Measurements from ENCODE around the gene CACNG7. TPM values are rescaled to one million over a fixed set of nuclear protein-coding genes. Genes with fewer than 3 reads are reported as not detected.

Gene CACNG7
- total RNA-seq, 1 experiment from 2014 or later: not detected

DNA sequence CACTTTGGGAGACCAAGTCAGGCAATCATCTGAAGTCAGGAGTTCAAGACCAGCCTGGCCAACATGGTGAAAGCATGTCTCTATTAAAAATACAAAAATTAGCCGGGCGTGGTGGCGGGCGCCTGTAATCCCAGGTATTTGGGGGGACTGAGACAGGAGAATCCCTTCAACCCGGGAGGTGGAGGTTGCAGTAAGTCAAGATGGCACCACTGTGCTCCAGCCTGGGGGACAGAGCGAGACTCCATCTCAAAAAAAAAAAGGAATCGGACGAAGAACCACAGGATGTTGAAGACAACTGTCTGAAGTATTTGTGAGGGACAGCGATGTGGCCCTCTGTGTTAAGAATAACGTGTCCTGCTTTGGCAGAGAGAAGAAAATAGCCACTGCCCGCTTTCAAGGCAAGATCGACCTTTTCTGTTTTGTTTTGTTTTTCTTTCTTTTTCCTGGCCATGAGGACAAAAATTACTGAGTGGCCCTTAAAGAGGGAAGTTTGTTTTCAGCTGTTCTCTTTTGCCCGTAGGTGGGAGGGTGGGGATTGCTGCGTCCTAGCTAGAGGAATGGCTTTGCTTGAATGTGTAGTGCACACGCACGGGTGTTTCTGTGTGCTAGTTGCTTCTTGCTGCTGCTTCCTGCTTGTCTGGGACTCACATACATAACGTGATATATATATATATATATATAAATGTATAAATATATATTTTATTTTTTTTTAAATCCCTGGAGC is 33.3 kb upstream of the CACNG7 start:
- Histone ChIP-seq H3K9me3 (ENCODE audit: low read length) (no peaks in the 10 kb centered on the region), H3K36me3 (ENCODE audit: insufficient read depth, low read length) (no peaks in the 10 kb centered on the region), H3K9me2 (replicated peaks; ENCODE audit: insufficient read depth, low read length) (no peaks in the 10 kb centered on the region), H4K20me1 (ENCODE audit: insufficient read depth, low read depth, low read length) (no peaks in the 10 kb centered on the region), H3K27me3 (ENCODE audit: low read length) (no peaks in the 10 kb centered on the region), H3K27ac (ENCODE audit: low read length) (no peak overlapping the region), H3K4me3 (ENCODE audit: low read length) (no peak overlapping the region), H3K9ac (ENCODE audit: low read length) (no peak overlapping the region), H3K79me2 (ENCODE audit: low read length) (no peaks in the 10 kb centered on the region), H3K4me2 (ENCODE audit: low read depth, low read length, poor library complexity, severe bottlenecking) (no peak overlapping the region), H3K4me1 (ENCODE audit: low read length) (no peaks in the 10 kb centered on the region), H2AFZ (ENCODE audit: low read length) (no peak overlapping the region)
- DNase-seq: peak; percentile 26

DNA sequence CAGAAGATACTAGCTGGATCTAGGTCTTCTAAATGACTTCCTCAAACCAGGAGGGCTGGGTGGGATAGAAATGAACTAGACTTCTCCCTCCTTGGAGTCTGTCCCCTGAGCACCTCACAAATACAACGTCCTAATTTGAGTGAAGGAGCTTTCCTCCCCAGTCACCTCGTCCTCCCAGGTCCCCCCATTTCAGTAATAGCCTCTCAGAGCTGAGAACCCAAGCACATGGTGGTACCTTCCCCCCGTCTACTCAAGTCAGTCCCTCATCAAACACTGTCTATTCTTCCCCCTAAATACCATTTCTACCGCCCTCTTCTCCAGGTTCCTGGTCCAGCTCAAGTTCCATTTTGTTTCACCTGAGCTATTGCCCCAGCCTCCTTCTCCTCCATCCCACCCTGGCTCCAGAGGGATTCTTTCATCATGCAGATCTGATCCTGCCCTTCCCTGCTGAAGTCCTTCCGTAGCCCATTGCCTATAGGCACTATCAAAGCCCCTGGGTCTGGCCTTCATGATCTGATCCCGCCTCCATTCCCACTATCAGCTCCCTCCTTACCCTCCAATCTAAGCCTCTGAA is 32.3 kb upstream of the CACNG7 start:
- Histone ChIP-seq H3K4me2 (ENCODE audit: low read depth, low read length, poor library complexity, severe bottlenecking) (no peak overlapping the region), H3K27me3 (ENCODE audit: low read length) (no peaks in the 10 kb centered on the region), H3K36me3 (ENCODE audit: insufficient read depth, low read length) (no peaks in the 10 kb centered on the region), H3K79me2 (ENCODE audit: low read length) (no peaks in the 10 kb centered on the region), H3K27ac (ENCODE audit: low read length) (no peak overlapping the region), H4K20me1 (ENCODE audit: insufficient read depth, low read depth, low read length) (no peaks in the 10 kb centered on the region), H3K9ac (ENCODE audit: low read length) (no peak overlapping the region), H3K9me2 (replicated peaks; ENCODE audit: insufficient read depth, low read length) (no peaks in the 10 kb centered on the region), H2AFZ (ENCODE audit: low read length) (no peak overlapping the region), H3K9me3 (ENCODE audit: low read length) (no peaks in the 10 kb centered on the region), H3K4me1 (ENCODE audit: low read length) (peaks cover 2% of the 10 kb centered on the region; the same call in 1 of the 2 replicates), H3K4me3 (ENCODE audit: low read length) (no peak overlapping the region)
- peak; percentile 28 for DNase-seq

DNA sequence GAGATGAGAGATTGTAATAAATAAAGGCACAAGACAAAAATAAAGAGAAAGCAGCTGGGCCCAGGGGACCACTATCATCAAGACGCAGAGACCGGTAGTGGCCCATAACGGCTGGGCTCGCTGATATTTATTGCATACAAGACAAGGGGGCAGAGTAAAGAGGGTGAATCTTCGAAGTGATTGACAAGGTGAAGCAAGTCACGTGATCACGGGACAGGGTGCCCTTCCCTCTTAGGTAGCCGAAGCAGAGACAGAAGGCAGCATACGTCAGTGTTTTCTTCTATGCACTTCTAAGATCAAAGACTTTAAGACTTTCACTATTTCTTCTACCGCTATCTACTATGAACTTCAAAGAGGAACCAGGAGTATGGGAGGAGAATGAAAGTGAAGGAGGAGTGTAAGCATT is 31.7 kb upstream of the CACNG7 start:
- no peak overlapping the region for H3K9ac ChIP-seq (ENCODE audit: low read length)
- H3K27ac ChIP-seq (ENCODE audit: low read length): no peak overlapping the region
- DNase-seq: peak; percentile 38
- no peak overlapping the region for H3K4me2 ChIP-seq (ENCODE audit: low read depth, low read length, poor library complexity, severe bottlenecking)
- no peaks in the 10 kb centered on the region for H3K36me3 ChIP-seq (ENCODE audit: insufficient read depth, low read length)
- H3K79me2 ChIP-seq (ENCODE audit: low read length): no peaks in the 10 kb centered on the region
- no peak overlapping the region for H2AFZ ChIP-seq (ENCODE audit: low read length)
- H3K4me3 ChIP-seq (ENCODE audit: low read length): no peak overlapping the region
- H3K27me3 ChIP-seq (ENCODE audit: low read length): no peaks in the 10 kb centered on the region
- H4K20me1 ChIP-seq (ENCODE audit: insufficient read depth, low read depth, low read length): no peaks in the 10 kb centered on the region
- H3K9me2 ChIP-seq (replicated peaks; ENCODE audit: insufficient read depth, low read length): no peaks in the 10 kb centered on the region
- H3K9me3 ChIP-seq (ENCODE audit: low read length): no peaks in the 10 kb centered on the region
- H3K4me1 ChIP-seq (ENCODE audit: low read length): peaks cover 5% of the 10 kb centered on the region; the same call in 1 of the 2 replicates

DNA sequence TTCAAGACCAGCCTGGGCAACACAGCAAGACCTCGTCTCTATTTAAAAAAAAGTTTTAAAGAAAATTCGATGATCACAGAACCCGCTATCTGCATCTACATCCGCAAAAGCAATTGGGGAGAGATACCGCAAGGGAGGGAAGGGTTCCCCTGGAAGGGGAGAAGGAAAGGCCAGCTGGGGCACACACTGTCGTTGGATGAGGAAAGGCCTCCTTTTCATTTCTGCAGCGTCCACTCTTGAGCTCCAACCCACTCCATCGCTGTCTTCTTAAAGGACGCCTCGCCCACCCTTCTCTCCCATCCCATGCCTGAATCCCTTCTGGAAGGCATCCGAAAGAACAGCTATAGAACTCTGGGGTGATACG is 30.3 kb upstream of the CACNG7 start:
- Histone ChIP-seq H3K9me3 (ENCODE audit: low read length) (no peaks in the 10 kb centered on the region), H3K27ac (ENCODE audit: low read length) (no peak overlapping the region), H4K20me1 (ENCODE audit: insufficient read depth, low read depth, low read length) (no peaks in the 10 kb centered on the region), H3K27me3 (ENCODE audit: low read length) (no peaks in the 10 kb centered on the region), H3K36me3 (ENCODE audit: insufficient read depth, low read length) (no peaks in the 10 kb centered on the region), H3K4me1 (ENCODE audit: low read length) (peaks cover 11% of the 10 kb centered on the region), H3K4me3 (ENCODE audit: low read length) (no peak overlapping the region), H3K9ac (ENCODE audit: low read length) (no peak overlapping the region), H3K4me2 (ENCODE audit: low read depth, low read length, poor library complexity, severe bottlenecking) (no peak overlapping the region), H3K79me2 (ENCODE audit: low read length) (no peaks in the 10 kb centered on the region), H3K9me2 (replicated peaks; ENCODE audit: insufficient read depth, low read length) (no peaks in the 10 kb centered on the region), H2AFZ (ENCODE audit: low read length) (no peak overlapping the region)
- DNase-seq: peak; percentile 14

DNA sequence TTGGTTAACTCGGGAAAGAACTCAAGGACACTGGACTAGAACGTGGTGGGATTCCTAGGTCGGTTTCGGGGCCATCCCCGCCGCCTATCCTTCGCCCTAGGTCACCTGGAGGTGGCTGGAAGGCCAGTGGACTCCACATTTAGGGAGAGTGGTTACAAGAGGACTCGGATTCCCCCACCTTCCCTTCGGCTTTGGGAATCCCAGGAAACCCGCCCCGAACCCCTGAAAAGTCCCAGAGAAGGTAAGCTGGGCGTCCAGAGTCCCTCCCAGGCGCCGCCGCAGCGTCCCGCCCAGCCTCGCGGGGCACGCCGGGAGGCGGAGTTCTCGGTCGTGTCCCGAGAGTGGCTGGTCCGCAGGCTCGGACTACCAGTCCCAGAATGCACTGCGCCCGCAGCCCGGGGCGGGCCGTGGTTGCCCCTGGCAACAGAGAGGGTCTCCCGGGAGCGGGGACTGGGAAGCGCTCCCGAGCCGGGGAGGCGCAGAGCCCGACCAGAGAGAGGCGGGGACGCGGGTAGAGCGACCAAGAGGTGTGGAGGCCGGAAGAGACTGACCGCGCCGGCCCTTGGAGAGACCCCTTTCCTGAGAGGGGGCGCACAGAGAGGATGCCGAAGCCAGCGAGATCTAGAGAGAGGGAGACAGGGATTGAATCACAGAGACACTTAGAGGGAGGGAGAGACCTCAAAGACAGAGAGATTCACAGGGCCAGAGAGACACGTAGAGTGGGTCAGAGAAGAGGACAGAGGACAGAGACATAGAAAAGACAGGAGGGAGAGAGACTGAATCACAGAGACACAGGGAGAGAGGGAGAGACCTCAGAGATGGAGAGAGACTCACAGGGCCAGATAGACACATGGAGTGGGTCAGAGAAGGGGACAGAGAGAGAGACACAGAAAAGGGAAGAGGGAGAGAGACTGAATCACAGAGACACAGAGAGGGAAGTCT is 29.7 kb upstream of the CACNG7 start:
- DNase-seq: peak; percentile 37
- Histone ChIP-seq H3K4me3 (ENCODE audit: low read length) (no peak overlapping the region), H3K4me2 (ENCODE audit: low read depth, low read length, poor library complexity, severe bottlenecking) (no peak overlapping the region), H3K79me2 (ENCODE audit: low read length) (no peaks in the 10 kb centered on the region), H4K20me1 (ENCODE audit: insufficient read depth, low read depth, low read length) (no peaks in the 10 kb centered on the region), H3K4me1 (ENCODE audit: low read length) (peaks cover 11% of the 10 kb centered on the region), H3K27ac (ENCODE audit: low read length) (no peak overlapping the region), H2AFZ (ENCODE audit: low read length) (no peak overlapping the region), H3K9me2 (replicated peaks; ENCODE audit: insufficient read depth, low read length) (no peaks in the 10 kb centered on the region), H3K9ac (ENCODE audit: low read length) (no peak overlapping the region), H3K36me3 (ENCODE audit: insufficient read depth, low read length) (no peaks in the 10 kb centered on the region), H3K9me3 (ENCODE audit: low read length) (no peaks in the 10 kb centered on the region), H3K27me3 (ENCODE audit: low read length) (no peaks in the 10 kb centered on the region)

DNA sequence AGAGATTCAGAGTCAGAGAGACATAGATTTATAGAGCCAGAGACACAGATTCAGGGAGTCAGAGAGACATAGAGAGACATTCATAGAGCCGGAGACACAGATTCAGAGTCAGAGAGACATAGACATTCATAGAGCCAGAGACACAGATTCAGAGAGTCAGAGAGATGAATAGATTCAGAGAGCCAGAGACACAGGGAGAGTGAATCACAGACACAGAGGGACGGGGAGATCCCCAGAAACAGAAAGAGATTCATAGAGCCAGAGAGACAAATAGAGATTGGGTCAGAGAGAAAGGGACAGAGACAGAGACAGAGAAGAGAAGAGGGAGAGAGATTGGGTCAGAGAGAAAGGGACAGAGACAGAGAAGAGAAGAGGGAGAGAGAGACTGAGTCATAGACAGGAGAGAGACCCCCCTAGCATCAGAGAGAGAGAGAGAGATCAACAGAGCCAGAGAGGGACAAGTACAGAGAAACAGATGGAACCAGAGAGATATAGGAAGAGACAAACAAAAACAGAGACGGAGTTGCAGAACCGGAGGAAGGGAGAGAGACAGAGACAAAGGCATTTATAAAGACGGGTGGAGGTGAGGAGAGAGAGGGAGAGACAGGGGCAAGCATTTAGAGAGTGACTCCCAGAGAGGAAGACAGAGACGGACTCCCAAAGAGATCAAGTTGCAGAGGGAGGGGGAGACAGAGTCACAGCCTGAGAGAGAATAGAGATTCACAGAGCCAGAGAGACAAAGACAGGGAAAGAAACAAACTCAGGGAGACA is 28.2 kb upstream of the CACNG7 start:
- H4K20me1 ChIP-seq (ENCODE audit: insufficient read depth, low read depth, low read length): no peaks in the 10 kb centered on the region
- no peak overlapping the region for H3K9ac ChIP-seq (ENCODE audit: low read length)
- no peaks in the 10 kb centered on the region for H3K27me3 ChIP-seq (ENCODE audit: low read length)
- no peak overlapping the region for H3K4me2 ChIP-seq (ENCODE audit: low read depth, low read length, poor library complexity, severe bottlenecking)
- H3K4me3 ChIP-seq (ENCODE audit: low read length): no peak overlapping the region
- no peaks in the 10 kb centered on the region for H3K36me3 ChIP-seq (ENCODE audit: insufficient read depth, low read length)
- H3K4me1 ChIP-seq (ENCODE audit: low read length): peaks cover 11% of the 10 kb centered on the region
- peak; percentile 30 for DNase-seq
- H3K9me3 ChIP-seq (ENCODE audit: low read length): no peaks in the 10 kb centered on the region
- no peak overlapping the region for H2AFZ ChIP-seq (ENCODE audit: low read length)
- no peaks in the 10 kb centered on the region for H3K9me2 ChIP-seq (replicated peaks; ENCODE audit: insufficient read depth, low read length)
- H3K27ac ChIP-seq (ENCODE audit: low read length): no peak overlapping the region
- no peaks in the 10 kb centered on the region for H3K79me2 ChIP-seq (ENCODE audit: low read length)

DNA sequence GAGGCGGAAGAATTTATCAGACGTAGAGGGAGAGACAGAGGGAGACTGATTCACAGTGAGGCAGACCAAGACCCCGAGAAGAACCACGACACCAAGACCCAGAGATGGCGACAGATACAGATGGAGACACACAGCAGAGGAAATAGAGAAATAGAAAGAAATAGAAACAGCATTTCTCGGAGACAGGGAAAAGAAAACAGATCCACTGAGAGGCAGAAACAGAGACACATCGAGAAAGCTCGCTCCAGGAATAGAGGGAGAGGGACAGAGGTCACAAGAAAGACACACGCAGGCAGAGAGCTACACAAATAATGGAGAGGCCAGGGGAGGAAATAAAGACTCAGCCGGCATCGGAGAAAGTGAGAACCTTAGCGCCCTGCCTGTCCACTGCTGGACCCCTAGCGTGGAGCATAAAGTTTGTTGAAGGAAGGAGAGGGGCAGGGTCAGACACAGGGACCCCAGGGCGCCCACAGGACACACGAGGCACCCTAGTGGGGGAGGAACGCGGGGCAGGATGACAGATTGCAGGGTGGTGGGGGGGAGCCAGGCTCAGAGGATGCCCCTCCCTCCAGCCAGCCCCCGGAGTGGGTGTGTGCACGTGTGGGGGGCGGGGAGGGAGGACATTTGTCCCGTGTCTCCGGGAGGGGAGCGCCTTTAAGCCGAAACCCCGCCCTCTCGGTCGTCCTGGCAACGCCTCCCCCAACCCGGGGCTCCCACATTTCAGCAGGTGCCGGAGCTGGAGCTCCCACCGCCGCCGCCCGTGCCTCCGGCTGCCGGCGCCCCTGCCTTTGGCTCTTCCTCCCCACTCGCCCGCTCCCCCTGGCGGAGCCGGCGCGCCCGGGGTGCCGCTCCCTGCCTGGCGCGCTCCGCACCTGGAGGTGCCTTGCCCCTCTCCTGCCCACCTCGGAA is 27.3 kb upstream of the CACNG7 start, which contains the start of gene PRKCG:
Gene PRKCG (plus strand): TSS at position 716 of the 909 bp plus-strand sequence. CDS start 298 bp downstream, outside the sequence.
- no peaks in the 10 kb centered on the region for H3K27me3 ChIP-seq (ENCODE audit: low read length)
- H3K9ac ChIP-seq (ENCODE audit: low read length): no peak within 1 kb of the TSS
- no peak within 1 kb of the TSS; the same call in 1 of the 2 replicates for H3K4me3 ChIP-seq (ENCODE audit: low read length)

More for the DNA sequence above, 27.3 kb upstream of the CACNG7 start, which contains the start of gene PRKCG:
- Histone ChIP-seq H3K9me2 (replicated peaks; ENCODE audit: insufficient read depth, low read length) (no peaks in the 10 kb centered on the region), H3K4me1 (ENCODE audit: low read length) (peaks cover 11% of the 10 kb centered on the region), H3K4me2 (ENCODE audit: low read depth, low read length, poor library complexity, severe bottlenecking) (peak within 1 kb of the TSS; percentile 38), H3K36me3 (ENCODE audit: insufficient read depth, low read length) (no peaks in the 10 kb centered on the region), H3K9me3 (ENCODE audit: low read length) (no peaks in the 10 kb centered on the region), H3K79me2 (ENCODE audit: low read length) (no peaks in the 10 kb centered on the region), H3K27ac (ENCODE audit: low read length) (no peak within 1 kb of the TSS), H2AFZ (ENCODE audit: low read length) (no peak within 1 kb of the TSS), H4K20me1 (ENCODE audit: insufficient read depth, low read depth, low read length) (no peaks in the 10 kb centered on the region)
- peak; percentile 58 for DNase-seq

Data from Karpas-422 (cell line).